ENCODE data around the gene CAPN12. TPM values are rescaled to one million over a fixed set of nuclear protein-coding genes. Genes with fewer than 3 reads are reported as not detected.

The CAPN12 gene
- total RNA-seq, 2 donors from 2014 or later, result 2.3 to 6.0 TPM

DNA sequence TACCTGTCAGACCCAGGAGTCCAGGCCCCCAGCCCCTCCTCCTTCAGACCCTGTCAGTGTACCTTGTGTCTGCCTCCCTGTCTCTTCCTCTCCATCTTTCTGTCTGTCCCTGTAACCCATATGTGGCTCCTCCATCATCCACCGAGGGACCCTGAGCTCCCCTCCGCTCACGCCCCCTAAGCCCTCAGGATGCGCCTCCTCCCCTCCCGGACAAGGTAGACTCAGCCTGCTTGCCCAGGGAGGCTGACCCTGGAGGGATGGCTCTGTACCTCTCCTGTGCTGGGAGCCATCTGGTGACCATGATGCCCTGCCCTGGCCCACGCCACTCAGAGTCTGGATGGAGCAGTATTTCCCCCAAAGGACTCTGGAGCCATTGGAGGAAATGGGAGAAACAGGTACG is 1.0 kb upstream of the CAPN12 start:
- Histone ChIP-seq H3K4me1 (replicated peaks) (no peaks in the 10 kb centered on the region), H3K36me3 (no peaks in the 10 kb centered on the region), H3K27ac (no peak overlapping the region), H3K4me3 (no peak overlapping the region), H3K9me3 (no peaks in the 10 kb centered on the region), H3K27me3 (replicated peaks; ENCODE audit: insufficient read depth) (no peaks in the 10 kb centered on the region)
- intact Hi-C loops (cut with DNase I), result no loop called here
- DNase-seq (ENCODE audit: low spot score), result no peak
- WGBS, result 75% methylated on average over 7 of the region's 7 CpGs
- TF ChIP-seq POLR2AphosphoS5 (IDR thresholded peaks at IDR 0.05), result no peak
- TF ChIP-seq, protein P1, sequence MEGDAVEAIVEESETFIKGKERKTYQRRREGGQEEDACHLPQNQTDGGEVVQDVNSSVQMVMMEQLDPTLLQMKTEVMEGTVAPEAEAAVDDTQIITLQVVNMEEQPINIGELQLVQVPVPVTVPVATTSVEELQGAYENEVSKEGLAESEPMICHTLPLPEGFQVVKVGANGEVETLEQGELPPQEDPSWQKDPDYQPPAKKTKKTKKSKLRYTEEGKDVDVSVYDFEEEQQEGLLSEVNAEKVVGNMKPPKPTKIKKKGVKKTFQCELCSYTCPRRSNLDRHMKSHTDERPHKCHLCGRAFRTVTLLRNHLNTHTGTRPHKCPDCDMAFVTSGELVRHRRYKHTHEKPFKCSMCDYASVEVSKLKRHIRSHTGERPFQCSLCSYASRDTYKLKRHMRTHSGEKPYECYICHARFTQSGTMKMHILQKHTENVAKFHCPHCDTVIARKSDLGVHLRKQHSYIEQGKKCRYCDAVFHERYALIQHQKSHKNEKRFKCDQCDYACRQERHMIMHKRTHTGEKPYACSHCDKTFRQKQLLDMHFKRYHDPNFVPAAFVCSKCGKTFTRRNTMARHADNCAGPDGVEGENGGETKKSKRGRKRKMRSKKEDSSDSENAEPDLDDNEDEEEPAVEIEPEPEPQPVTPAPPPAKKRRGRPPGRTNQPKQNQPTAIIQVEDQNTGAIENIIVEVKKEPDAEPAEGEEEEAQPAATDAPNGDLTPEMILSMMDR (IDR thresholded peaks at IDR 0.05), result no peak
- no peak for TF ChIP-seq POLR2A (IDR thresholded peaks at IDR 0.05)

DNA sequence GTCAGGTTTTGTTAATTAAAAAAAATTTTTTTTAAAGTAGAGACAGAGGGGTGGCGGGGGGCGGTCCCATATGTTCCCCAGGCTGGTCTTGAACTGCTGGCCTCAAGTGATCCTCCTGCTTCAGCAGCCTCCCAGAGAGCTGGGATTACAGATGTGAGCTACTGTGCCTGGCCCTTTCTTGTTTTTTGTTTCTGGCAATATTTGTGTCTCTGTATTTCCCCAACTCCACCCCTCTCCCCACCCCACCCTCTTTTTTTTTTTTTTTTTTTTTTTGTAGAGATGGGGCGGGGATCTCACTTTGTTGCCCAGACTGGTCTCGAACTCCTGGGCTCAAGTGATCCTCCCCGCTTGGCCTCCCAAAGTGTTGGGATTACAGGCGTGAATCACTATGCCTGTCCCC is 600 bp upstream of the CAPN12 start:
- no peaks in the 10 kb centered on the region for H3K27me3 ChIP-seq (replicated peaks; ENCODE audit: insufficient read depth)
- 80% methylated on average over 6 of the region's 6 CpGs for WGBS
- no peaks in the 10 kb centered on the region for H3K9me3 ChIP-seq
- no peaks in the 10 kb centered on the region for H3K4me1 ChIP-seq (replicated peaks)
- intact Hi-C loops (cut with DNase I), result no loop called here
- H3K4me3 ChIP-seq, result no peak overlapping the region
- DNase-seq (ENCODE audit: low spot score), result no peak
- no peaks in the 10 kb centered on the region for H3K36me3 ChIP-seq
- TF ChIP-seq POLR2AphosphoS5 (IDR thresholded peaks at IDR 0.05) (no peak), POLR2A (IDR thresholded peaks at IDR 0.05) (no peak)
- TF ChIP-seq, protein P1 (IDR thresholded peaks at IDR 0.05), result no peak
- no peak overlapping the region for H3K27ac ChIP-seq

DNA sequence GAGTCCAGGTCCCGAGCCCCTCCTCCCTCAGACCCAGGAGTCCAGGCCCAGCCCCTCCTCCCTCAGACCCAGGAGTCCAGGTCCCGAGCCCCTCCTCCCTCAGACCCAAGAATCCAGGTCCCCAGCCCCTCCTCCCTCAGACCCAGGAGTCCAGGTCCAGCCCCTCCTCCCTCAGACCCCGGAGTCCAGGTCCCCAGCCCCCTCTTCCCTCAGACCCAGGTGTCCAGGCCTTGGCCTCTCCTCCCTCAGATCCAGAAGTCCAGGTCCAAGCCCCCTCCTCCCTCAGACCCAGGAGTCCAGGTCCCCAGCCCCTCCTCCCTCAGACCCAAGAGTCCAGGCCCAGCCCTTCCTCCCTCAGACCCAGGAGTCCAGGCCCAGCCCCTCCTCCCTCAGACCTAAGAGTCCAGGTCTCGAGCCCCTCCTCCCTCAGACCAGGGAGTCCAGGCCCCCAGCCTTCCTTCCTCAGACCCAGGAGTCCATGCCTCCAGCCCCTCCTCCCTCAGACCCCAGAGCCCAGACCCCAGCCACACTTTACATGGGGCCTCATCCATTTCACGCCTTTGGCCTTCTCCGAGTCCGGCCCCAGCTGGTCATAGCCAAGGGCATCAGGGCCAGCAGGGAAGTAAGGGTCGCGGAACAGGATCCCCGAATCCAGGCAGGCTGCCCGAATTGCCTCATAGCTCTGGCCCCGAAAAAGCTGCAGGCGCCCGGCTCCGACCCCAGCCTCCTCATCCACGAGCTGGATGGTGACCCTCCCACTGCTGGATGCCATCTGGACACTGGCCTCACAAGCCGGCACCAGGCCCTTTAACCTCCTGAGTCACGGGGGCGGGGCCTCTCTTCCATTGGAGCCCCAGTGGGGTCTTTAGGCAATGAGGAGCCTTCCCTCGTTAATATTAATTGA is 628 bp downstream of the CAPN12 start:
- DNase-seq (ENCODE audit: low spot score), result no peak
- no peaks in the 10 kb centered on the region for H3K27me3 ChIP-seq (replicated peaks; ENCODE audit: insufficient read depth)

DNA sequence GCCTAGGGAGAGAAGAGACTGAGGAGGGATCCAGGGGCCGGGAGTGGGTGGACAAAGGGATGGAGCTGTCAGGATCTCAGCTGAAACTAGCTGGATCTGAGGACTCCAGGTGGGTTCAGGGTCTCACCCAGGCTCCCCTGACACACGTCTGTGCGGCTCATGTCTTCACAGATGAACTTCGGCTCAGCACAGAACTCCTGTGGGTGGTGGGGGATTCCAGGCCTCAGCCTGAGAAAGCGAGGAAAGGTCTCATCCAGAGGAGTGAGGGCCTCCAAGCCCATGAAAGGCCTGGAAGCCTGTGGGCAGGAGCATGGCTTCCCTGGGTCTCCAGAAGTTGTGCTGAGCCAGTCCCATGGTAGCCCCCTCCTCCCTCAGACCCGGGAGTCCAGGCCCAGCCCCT is 1.4 kb downstream of the CAPN12 start:
- TF ChIP-seq POLR2AphosphoS5 (IDR thresholded peaks at IDR 0.05) (no peak), POLR2A (IDR thresholded peaks at IDR 0.05) (no peak)
- TF ChIP-seq, protein P1 (IDR thresholded peaks at IDR 0.05), result no peak
- no peak for DNase-seq (ENCODE audit: low spot score)
- WGBS, result 84% methylated on average over 6 of the region's 6 CpGs

More for the DNA sequence above, 628 bp downstream of the CAPN12 start:
- no peak overlapping the region for H3K4me3 ChIP-seq
- no peak overlapping the region for H3K27ac ChIP-seq
- 75% methylated on average over 18 of the region's 20 CpGs for WGBS
- H3K9me3 ChIP-seq, result no peaks in the 10 kb centered on the region
- intact Hi-C loops (cut with DNase I), result no loop called here
- TF ChIP-seq, protein P1 (IDR thresholded peaks at IDR 0.05), result no peak
- TF ChIP-seq POLR2A (IDR thresholded peaks at IDR 0.05) (no peak), POLR2AphosphoS5 (IDR thresholded peaks at IDR 0.05) (no peak)
- no peaks in the 10 kb centered on the region for H3K36me3 ChIP-seq
- no peaks in the 10 kb centered on the region for H3K4me1 ChIP-seq (replicated peaks)

DNA sequence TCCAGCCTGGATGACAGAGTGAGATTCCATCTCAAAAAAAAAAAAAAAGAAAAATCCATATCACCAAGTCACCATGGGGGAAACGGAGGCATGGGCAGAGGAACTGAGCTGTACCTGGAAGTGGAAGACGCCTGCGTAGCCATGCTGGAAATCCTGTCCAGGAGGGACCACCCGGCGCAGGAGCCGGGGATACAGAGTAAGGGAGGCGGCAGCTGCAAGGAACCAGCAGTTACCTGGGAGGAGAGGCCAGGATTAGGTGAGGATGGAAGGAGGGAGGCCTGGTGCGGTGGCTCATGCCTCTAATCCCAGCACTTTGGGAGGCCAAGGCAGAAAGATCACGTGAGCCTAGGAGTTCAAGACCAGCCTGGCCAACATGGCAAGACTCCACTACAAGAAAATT is 2.0 kb downstream of the CAPN12 start:
- Histone ChIP-seq H3K9me3 (no peaks in the 10 kb centered on the region), H3K4me1 (replicated peaks) (no peaks in the 10 kb centered on the region), H3K27ac (no peak overlapping the region), H3K4me3 (no peak overlapping the region), H3K27me3 (replicated peaks; ENCODE audit: insufficient read depth) (no peaks in the 10 kb centered on the region), H3K36me3 (no peaks in the 10 kb centered on the region)
- DNase-seq (ENCODE audit: low spot score), result no peak
- intact Hi-C loops (cut with DNase I), result no loop called here
- TF ChIP-seq POLR2AphosphoS5 (IDR thresholded peaks at IDR 0.05), result no peak
- whole genome bisulfite sequencing, result 96% methylated on average over 9 of the region's 9 CpGs

More for the DNA sequence above, 1.4 kb downstream of the CAPN12 start:
- Histone ChIP-seq H3K27me3 (replicated peaks; ENCODE audit: insufficient read depth) (no peaks in the 10 kb centered on the region), H3K9me3 (no peaks in the 10 kb centered on the region), H3K4me3 (no peak overlapping the region), H3K4me1 (replicated peaks) (no peaks in the 10 kb centered on the region), H3K27ac (no peak overlapping the region), H3K36me3 (no peaks in the 10 kb centered on the region)
- intact Hi-C loops (cut with DNase I), result no loop called here

Measured in prostate gland (tissue), 2 donors.